Measurements from ENCODE around the gene C9orf153.
"Not testable (repeated sequence)": the region's sequence is repeated elsewhere in the genome, so short reads cannot be mapped to it uniquely, and the experiment has no call there.

C9orf153 gene

GRCh38 chr9:86207193-86207592, 52.3 kb downstream of the C9orf153 start:
- no peak overlapping the region for H3K27ac ChIP-seq
- TF ChIP-seq CTCF (conservative IDR thresholded peaks at IDR 0.05), result no peak

- peak; percentile 87 for TF ChIP-seq CTCF (conservative IDR thresholded peaks at IDR 0.05)
- no peak overlapping the region for H3K27ac ChIP-seq
Observed at GRCh38 chr9:86202338-86202882, 57.0 kb downstream of the C9orf153 start.

- no peak for TF ChIP-seq CTCF (conservative IDR thresholded peaks at IDR 0.05)
- no peak overlapping the region for H3K27ac ChIP-seq
Observed at GRCh38 chr9:86201474-86202337, 57.8 kb downstream of the C9orf153 start.

- no peak for TF ChIP-seq CTCF (conservative IDR thresholded peaks at IDR 0.05)
- H3K27ac ChIP-seq, result no peak overlapping the region
Observed at GRCh38 chr9:86200599-86201162, 58.8 kb downstream of the C9orf153 start.

- no peak for TF ChIP-seq CTCF (conservative IDR thresholded peaks at IDR 0.05)
- no peak overlapping the region for H3K27ac ChIP-seq
Observed at GRCh38 chr9:86193088-86193487, 66.4 kb downstream of the C9orf153 start.

- H3K27ac ChIP-seq, result not testable (repeated sequence)
Observed at GRCh38 chr9:86190700-86191099, 68.8 kb downstream of the C9orf153 start.

- H3K27ac ChIP-seq, result no peak overlapping the region
- TF ChIP-seq CTCF (conservative IDR thresholded peaks at IDR 0.05), result no peak
Observed at GRCh38 chr9:86187121-86187520, 72.3 kb downstream of the C9orf153 start.

- no peak overlapping the region for H3K27ac ChIP-seq
- TF ChIP-seq CTCF (conservative IDR thresholded peaks at IDR 0.05), result no peak
Observed at GRCh38 chr9:86186696-86187095, 72.8 kb downstream of the C9orf153 start.
